Right lobe of liver (tissue), 6 donors: ENCODE results near the gene EEF2. TPM values are rescaled to one million over a fixed set of nuclear protein-coding genes. Genes with fewer than 3 reads are reported as not detected.
"Not testable (repeated sequence)": the region's sequence is repeated elsewhere in the genome, so short reads cannot be mapped to it uniquely, and the experiment has no call there.

Experiments
- ATAC-seq, 4 donors: fragments of 200-7000 bp; cut with Tn5 transposase; one replicate each; pipeline ENCODE4 v1.9.1; 2020; ENCODE audit warnings: mild to moderate bottlenecking in 4 of 4, moderate library complexity in 4 of 4
- DNase-seq, 3 donors: peaks; one replicate each; pipeline ENCODE4 v3.0.0-alpha.2; 2020
- H3K27ac ChIP-seq, 3 donors: fragments of 200-600 bp; one replicate each; pipeline ENCODE4 v1.8.0; 2022
- H3K27me3 ChIP-seq, 2 donors: fragments of 200-600 bp; one replicate each; pipeline ENCODE4 v1.8.0; 2022
- H3K36me3 ChIP-seq, 4 donors: fragments of 200-600 bp; sonication (generic) in 1 of 4; one replicate each; pipeline versions ENCODE4 v1.5.1 to v1.8.0; 2017 to 2022; ENCODE audit warnings: control low read depth in 1 of 4
- H3K4me1 ChIP-seq, 4 donors: fragments of 200-600 bp; sonication (generic) in 1 of 4; one replicate each; pipeline versions ENCODE4 v1.5.1 to v1.8.0; 2017 to 2022; ENCODE audit warnings: control low read depth in 1 of 4
- H3K4me3 ChIP-seq, 3 donors: fragments of 200-600 bp; one replicate each; pipeline ENCODE4 v1.8.0; 2022
- H3K9me3 ChIP-seq, 4 donors: fragments of 200-600 bp; sonication (generic) in 1 of 4; one replicate each; pipeline versions ENCODE4 v1.5.1 to v1.8.0; 2017 to 2022; ENCODE audit warnings: control low read depth in 1 of 4
- CTCF ChIP-seq, 4 donors: fragments of 200-600 bp in 3 of 4; fragments of 450-650 bp in 1 of 4; IDR thresholded peaks; one replicate each; pipeline versions ENCODE4 v1.5.1 to v1.8.0; 2016 to 2022; ENCODE audit warnings: antibody characterized with exemption in 4 of 4, mild to moderate bottlenecking in 2 of 4
- POLR2A ChIP-seq: fragments of 450-650 bp; IDR thresholded peaks from one replicate; pipeline ENCODE4 v1.6.1; 2017; ENCODE audit warnings: antibody characterized with exemption, mild to moderate bottlenecking
- WGBS: methylation state at CpG from one replicate; pipeline ENCODE4 v1.1.6; 2018; ENCODE audit warnings: low coverage, low lambda C conversion rate; ENCODE audit not compliant: insufficient coverage; ENCODE audit errors: missing lambda C conversion rate; 5-methylcytosine and 5-hydroxymethylcytosine counted together
- intact Hi-C, 2 donors: fragments of 100-400 bp; cut with DNase I; formaldehyde crosslinking; loops; one replicate each; pipeline versions ENCODE4 v1.11.2 to v1.14.1; 2022
- total RNA-seq, 6 experiments: library from RNA; depleted of rRNA in 2 of 6; stranded (reverse); fragments of >200 nt in 2 of 6; fragmentation: NEBNext Ultra II Directional in 3 of 6; extraction: Animal tissue kit (Norgen Biotek cat#: 25700) in 3 of 6; gene quantifications; one replicate each; pipeline versions ENCODE4 v1.1.0 to v1.2.4, GENCODE V29; 2016 to 2023
- donor health status: DM: no; HTN: yes; CAD: no.
- donor health status: DM: no; HTN: no; CAD: no.
- donor health status: DM: no; HTN: no; CAD: no.
- donor health status: DM: no; HTN: yes; CAD: no.
- donor health status: DM: no; HTN: yes; CAD: no.

The EEF2 gene
- total RNA-seq, 6 experiments from 2014 or later: 933 to 1,231 (median 1,031) TPM

GRCh38 chr19:4009990-4010807 is 24.9 kb upstream of the EEF2 start:
- no peak overlapping the region for H3K4me3 ChIP-seq
- peaks cover 0 to 46% (median 8%) of the 10 kb centered on the region in 4 donors for H3K4me1 ChIP-seq
- ATAC-seq: no peak
- no peak for TF ChIP-seq POLR2A
- no peak for TF ChIP-seq CTCF (IDR thresholded peaks at IDR 0.05)
- H3K27me3 ChIP-seq: no peaks in the 10 kb centered on the region
- intact Hi-C loops: loop anchor here (10.0 kb wide), 2 partner anchors 55 to 195 kb away; partner anchors contain the start of gene ZBTB7A (in 2 of the 2)
- no peak overlapping the region for H3K27ac ChIP-seq
- 43% methylated on average over 5 of the region's 24 CpGs for WGBS
- H3K9me3 ChIP-seq: no peaks in the 10 kb centered on the region
- peaks cover 0 to 12% (median 8%) of the 10 kb centered on the region in 4 donors for H3K36me3 ChIP-seq
- DNase-seq: no peak

- intact Hi-C loops: loop anchor here (10.0 kb wide), 2 partner anchors 57 to 197 kb away; partner anchors contain the start of gene ZBTB7A (in 1 of the 2)
- TF ChIP-seq POLR2A (no peak), CTCF (IDR thresholded peaks at IDR 0.05) (no peak)
- Histone ChIP-seq H3K27ac (peak overlapping the region; percentile 49 to 91 (median 88)), H3K4me3 (peak overlapping the region; percentile 67 to 98 (median 83)), H3K4me1 (peaks cover 0 to 40% (median 7%) of the 10 kb centered on the region in 4 donors), H3K9me3 (no peaks in the 10 kb centered on the region), H3K27me3 (no peaks in the 10 kb centered on the region), H3K36me3 (peaks cover 0 to 1% (median under 1%) of the 10 kb centered on the region in 4 donors)
- no peak for ATAC-seq
- peak in 1 of 3 donors; percentile 57 for DNase-seq
- 0% methylated on average over 4 of the region's 55 CpGs for WGBS
These were observed 22.7 kb upstream of the EEF2 start for GRCh38 chr19:4007836-4008539.

- TF ChIP-seq POLR2A (peak; percentile 72), CTCF (IDR thresholded peaks at IDR 0.05) (no peak)
- Histone ChIP-seq H3K27ac (peak within 1 kb of the TSS; percentile 49 to 91 (median 88)), H3K4me3 (peak within 1 kb of the TSS; percentile 67 to 98 (median 83)), H3K4me1 (peaks cover 0 to 34% (median 4%) of the 10 kb centered on the region in 4 donors), H3K9me3 (no peaks in the 10 kb centered on the region), H3K27me3 (no peaks in the 10 kb centered on the region), H3K36me3 (no peaks in the 10 kb centered on the region)
- intact Hi-C loops: loop anchor here (10.0 kb wide), 2 partner anchors 58 to 198 kb away; partner anchors contain the start of gene ZBTB7A (in 1 of the 2)
- peak; percentile 96 for DNase-seq
- 0% methylated on average over 1 of the region's 91 CpGs for WGBS
- peak; percentile 84 to 92 (median 90) for ATAC-seq
These were observed 22.0 kb upstream of the EEF2 start, which contains the start of gene PIAS4 for GRCh38 chr19:4007021-4007835. TSS of gene PIAS4 (plus strand) at chr19:4007736. CDS start at chr19:4007761, 25 bp downstream.

GRCh38 chr19:4005436-4005835 is 20.2 kb upstream of the EEF2 start:
- DNase-seq, H3K36me3 ChIP-seq, H3K27me3 ChIP-seq, H3K27ac ChIP-seq, H3K9me3 ChIP-seq, ATAC-seq, H3K4me3 ChIP-seq: not testable (repeated sequence)
- intact Hi-C loops: loop anchor here (10.0 kb wide), 2 partner anchors 59 to 199 kb away; partner anchors contain the start of gene ZBTB7A (in 1 of the 2)
- H3K4me1 ChIP-seq: peaks cover 0 to 23% (median 4%) of the 10 kb centered on the region in 4 donors
- WGBS: 89% methylated on average over 9 of the region's 9 CpGs

- ATAC-seq: peak in 1 of 4 donors; percentile 46
- not testable (repeated sequence) for H3K4me3 ChIP-seq, H3K27ac ChIP-seq, DNase-seq, H3K27me3 ChIP-seq, H3K9me3 ChIP-seq, H3K36me3 ChIP-seq
- intact Hi-C loops: loop anchor here (10.0 kb wide), 2 partner anchors 64 to 204 kb away; partner anchors contain the start of gene ZBTB7A (in 1 of the 2)
- peaks cover 0 to 14% (median 3%) of the 10 kb centered on the region in 4 donors for H3K4me1 ChIP-seq
- 59% methylated on average over 4 of the region's 5 CpGs for WGBS
These were observed 15.5 kb upstream of the EEF2 start for GRCh38 chr19:4000798-4001197.

GRCh38 chr19:3998667-3999412 is 13.6 kb upstream of the EEF2 start:
- 76% methylated on average over 11 of the region's 29 CpGs for WGBS
- H3K4me3 ChIP-seq, H3K27ac ChIP-seq, H3K27me3 ChIP-seq, ATAC-seq, H3K9me3 ChIP-seq, DNase-seq, intact Hi-C loops, H3K36me3 ChIP-seq: not testable (repeated sequence)
- peaks cover 0 to 14% (median 3%) of the 10 kb centered on the region in 4 donors for H3K4me1 ChIP-seq
